WERI-Rb-1 (cell line): ENCODE measurements around the gene DYSF.
A peak's percentile ranks its signal among the peaks of the same experiment; 100 is the strongest.

Experiments
- DNase-seq: peaks from one replicate; pipeline ENCODE4 v3.0.0-alpha.2; 2020
- H3K27ac ChIP-seq: fragments of 250-450 bp; sonication (Bioruptor Pico); 2 replicates; pipeline ENCODE4 v1.5.1; 2020; ENCODE audit warnings: mild to moderate bottlenecking, moderate library complexity
- H3K27me3 ChIP-seq: fragments of 250-450 bp; sonication (Bioruptor Pico); 2 replicates; pipeline ENCODE4 v1.5.1; 2021; ENCODE audit warnings: mild to moderate bottlenecking, low read depth, moderate library complexity; ENCODE audit not compliant: insufficient read depth, severe bottlenecking
- H3K36me3 ChIP-seq: fragments of 250-450 bp; sonication (Bioruptor Pico); 2 replicates; pipeline ENCODE4 v1.5.1; 2020; ENCODE audit warnings: mild to moderate bottlenecking, moderate library complexity
- H3K4me3 ChIP-seq: 2 replicates; pipeline ENCODE4 v1.5.1; 2011; ENCODE audit warnings: low read depth, mild to moderate bottlenecking, control low read depth, low read length
- H3K9me3 ChIP-seq: fragments of 250-450 bp; sonication (Bioruptor Pico); 2 replicates; pipeline ENCODE4 v1.5.1; 2021; ENCODE audit warnings: mild to moderate bottlenecking, moderate library complexity; ENCODE audit not compliant: severe bottlenecking
- TF ChIP-seq, protein P1 (sequence below): IDR thresholded peaks from 2 replicates; pipeline ENCODE4 v1.5.1; 2011; ENCODE audit warnings: low read depth, mild to moderate bottlenecking, control low read depth, inconsistent platforms, low read length

Gene DYSF

DNA sequence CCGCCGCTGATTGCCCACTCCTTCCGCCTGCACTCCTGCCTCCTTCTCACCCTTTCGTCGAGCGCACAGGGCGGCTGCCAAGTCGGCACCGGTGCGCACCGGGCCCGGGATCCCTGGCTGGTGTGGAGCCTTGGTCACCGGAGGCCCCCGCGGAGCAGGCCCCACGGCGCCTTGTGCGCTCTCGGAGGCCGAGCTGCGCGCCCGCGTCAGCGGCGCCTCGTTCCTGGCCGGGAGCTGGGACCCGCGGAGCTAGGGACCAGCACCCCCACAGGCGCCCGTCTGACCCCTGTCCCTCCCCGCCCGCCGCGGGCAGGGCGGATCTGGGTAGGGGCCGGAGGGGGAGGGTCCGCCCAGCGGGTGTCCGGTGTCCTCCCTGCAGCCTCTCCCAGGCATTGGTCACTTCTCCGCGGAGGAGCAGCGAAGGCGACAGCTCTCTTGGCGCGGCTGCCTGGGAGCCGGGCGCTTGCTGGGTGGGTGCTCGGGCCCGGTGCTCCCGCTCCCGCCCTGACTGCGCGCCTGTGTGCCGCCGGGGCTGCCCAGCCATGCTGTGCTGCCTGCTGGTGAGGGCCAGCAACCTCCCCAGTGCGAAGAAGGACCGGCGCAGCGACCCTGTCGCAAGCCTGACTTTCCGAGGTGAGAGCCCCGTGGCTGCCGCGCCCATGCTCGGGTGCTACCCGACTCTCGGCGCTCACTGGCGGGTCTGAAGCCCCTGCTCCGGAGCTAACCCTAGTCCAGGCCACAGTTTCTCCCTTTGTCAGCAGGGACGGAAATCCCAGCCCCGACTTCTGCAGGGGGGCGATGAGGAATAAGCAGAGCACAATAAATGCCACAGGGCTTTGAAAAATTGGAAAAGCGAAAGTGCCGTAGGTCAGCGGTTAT lies 13.2 kb downstream of the DYSF start:
- Histone ChIP-seq H3K27ac (peak overlapping the region; percentile 46), H3K27me3 (no peaks in the 10 kb centered on the region), H3K4me3 (peak overlapping the region; percentile 57), H3K36me3 (no peaks in the 10 kb centered on the region), H3K9me3 (peaks cover 23% of the 10 kb centered on the region)
- DNase-seq, result peak; percentile 50
- TF ChIP-seq, protein P1, sequence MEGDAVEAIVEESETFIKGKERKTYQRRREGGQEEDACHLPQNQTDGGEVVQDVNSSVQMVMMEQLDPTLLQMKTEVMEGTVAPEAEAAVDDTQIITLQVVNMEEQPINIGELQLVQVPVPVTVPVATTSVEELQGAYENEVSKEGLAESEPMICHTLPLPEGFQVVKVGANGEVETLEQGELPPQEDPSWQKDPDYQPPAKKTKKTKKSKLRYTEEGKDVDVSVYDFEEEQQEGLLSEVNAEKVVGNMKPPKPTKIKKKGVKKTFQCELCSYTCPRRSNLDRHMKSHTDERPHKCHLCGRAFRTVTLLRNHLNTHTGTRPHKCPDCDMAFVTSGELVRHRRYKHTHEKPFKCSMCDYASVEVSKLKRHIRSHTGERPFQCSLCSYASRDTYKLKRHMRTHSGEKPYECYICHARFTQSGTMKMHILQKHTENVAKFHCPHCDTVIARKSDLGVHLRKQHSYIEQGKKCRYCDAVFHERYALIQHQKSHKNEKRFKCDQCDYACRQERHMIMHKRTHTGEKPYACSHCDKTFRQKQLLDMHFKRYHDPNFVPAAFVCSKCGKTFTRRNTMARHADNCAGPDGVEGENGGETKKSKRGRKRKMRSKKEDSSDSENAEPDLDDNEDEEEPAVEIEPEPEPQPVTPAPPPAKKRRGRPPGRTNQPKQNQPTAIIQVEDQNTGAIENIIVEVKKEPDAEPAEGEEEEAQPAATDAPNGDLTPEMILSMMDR, result no peak

DNA sequence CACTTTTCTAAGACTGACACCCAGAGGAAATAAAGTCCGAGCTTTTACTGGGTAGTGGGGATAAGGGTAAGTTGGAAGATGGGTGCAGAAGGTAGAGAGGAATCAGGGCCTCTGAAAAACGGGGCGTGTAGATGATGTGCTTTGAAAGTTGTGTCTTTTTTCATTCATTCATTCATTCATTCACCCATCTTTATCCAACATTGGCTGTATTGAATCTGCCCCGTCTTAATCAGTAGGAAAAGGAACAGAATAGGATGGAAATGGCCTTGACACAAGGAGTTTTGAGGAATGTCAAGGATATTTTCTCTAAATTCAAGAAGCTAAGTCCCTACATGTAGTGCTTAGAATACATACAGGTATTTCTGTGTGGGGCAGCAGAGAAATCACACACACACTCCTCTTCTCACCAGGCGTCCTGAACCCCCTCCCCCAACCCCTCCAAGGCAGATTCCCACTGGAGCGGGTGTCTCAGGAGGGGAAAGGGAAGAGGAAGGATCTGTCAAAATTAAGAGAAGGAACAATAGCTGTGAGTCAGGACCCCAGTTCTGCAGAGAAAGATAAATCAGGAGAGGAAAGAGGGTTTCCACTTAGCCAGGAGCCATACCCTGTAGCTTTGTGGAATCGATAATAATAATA lies 13.9 kb downstream of the DYSF start:
- no peaks in the 10 kb centered on the region for H3K27me3 ChIP-seq
- H3K36me3 ChIP-seq, result no peaks in the 10 kb centered on the region
- TF ChIP-seq, protein P1, result no peak
- H3K4me3 ChIP-seq, result peak overlapping the region; percentile 57
- H3K9me3 ChIP-seq, result peaks cover 22% of the 10 kb centered on the region
- no peak for DNase-seq
- H3K27ac ChIP-seq, result no peak overlapping the region

DNA sequence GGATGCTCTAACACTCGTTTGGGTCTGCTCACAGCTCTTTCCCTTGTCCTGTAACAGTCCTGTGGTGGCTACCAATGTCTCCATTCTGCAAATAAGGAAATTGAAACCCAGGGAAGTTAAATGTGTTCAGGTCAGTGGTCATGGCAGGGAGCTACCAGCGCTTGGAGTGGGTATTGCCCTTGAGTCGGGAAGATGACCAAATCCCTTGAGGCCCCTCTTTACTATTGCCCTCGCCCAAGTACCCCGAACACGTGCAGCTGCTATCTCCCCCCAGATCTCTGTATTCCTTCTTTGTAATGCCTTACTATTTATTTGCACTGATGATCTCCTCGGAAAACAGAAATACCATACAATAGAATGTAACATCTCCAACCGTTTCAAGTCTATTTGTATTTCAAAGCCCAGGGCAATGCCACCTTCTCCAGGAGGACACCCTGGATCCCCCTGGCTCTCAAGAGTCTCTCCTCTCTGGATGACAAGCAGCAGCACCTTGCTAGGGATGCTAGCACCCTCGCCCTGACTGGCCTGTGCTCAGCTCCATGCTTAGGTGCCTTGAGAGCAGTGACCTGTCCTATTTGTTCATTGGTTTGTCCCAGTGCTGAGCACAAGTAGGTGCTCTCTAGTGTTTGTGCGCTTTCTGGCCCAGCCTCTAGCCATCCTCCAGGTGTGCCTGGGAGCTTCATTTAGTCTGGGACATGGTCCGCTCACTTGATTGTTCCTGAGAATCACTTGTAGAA lies 15.1 kb downstream of the DYSF start:
- no peak overlapping the region for H3K27ac ChIP-seq
- TF ChIP-seq, protein P1, result no peak
- peaks cover 11% of the 10 kb centered on the region for H3K9me3 ChIP-seq
- H3K36me3 ChIP-seq, result no peaks in the 10 kb centered on the region
- DNase-seq, result no peak
- H3K27me3 ChIP-seq, result no peaks in the 10 kb centered on the region
- no peak overlapping the region for H3K4me3 ChIP-seq

DNA sequence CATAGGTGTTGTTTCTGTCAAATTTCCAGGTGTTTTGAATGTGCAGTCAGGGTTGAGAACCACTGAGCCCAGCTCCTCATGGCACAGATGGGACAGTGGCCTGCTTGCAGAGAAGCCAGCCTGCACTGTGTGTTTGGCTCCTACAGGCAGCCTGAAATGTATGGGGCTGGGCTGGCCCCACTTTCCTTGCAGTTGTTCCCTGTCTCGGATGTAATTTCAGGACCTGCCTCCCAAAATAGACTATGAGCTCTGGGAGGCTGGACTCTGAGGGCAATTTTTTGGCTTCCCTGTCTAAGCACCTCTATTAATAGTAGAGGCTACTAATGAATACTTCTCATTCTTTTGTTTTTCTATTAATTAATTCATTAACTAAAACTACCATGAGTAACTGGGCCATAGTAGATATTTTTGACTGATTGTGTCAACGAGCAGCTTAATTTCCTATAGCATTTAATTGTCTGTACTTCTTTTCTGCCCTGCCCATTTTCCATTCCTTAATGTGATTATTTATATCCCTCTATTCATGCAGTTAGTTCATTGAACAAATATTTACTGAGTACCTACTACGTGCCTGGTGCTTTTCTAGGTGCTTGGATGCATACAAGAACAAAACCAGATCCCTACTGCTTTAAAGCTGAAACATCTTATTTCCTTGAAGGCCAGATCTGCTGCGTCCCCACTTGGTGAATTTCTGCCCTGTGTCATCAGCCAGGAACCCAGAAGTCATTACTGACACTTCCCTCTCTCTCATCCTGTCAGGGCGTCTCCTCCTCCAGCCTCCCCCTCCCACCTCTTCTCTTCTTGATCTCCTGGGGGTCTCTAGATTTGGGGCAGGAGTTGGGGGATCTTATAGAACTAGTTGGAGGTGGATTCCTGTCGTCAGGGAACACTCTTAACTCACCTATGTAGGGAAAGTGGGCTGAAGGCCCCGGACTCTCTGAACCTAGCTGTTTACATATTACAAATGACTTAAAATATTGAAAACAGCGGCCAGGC lies 16.3 kb downstream of the DYSF start:
- no peak overlapping the region for H3K4me3 ChIP-seq
- no peaks in the 10 kb centered on the region for H3K36me3 ChIP-seq
- TF ChIP-seq, protein P1, result no peak
- H3K27ac ChIP-seq, result no peak overlapping the region
- DNase-seq, result no peak
- H3K9me3 ChIP-seq, result no peaks in the 10 kb centered on the region
- no peaks in the 10 kb centered on the region for H3K27me3 ChIP-seq

DNA sequence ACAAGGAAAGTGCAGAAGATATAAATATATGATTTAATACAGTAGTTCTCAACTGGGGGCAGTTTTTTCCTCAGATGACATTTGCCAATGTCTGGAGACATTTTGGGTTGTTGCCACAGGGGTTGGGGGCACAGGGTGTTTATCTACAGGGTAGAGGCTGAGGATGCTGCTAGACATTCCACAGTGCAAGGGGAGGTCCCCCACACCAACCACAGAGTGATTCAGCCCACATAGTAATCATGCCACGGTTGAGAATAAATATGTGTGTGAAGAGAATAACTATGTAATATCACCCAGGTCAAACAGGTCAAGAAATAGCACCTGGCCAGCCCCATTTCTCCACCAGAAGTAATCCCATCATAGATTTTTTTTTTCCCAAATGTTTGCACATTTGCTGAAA lies 17.9 kb downstream of the DYSF start:
- TF ChIP-seq, protein P1, result no peak
- Histone ChIP-seq H3K9me3 (no peaks in the 10 kb centered on the region), H3K27me3 (no peaks in the 10 kb centered on the region), H3K27ac (no peak overlapping the region), H3K36me3 (no peaks in the 10 kb centered on the region), H3K4me3 (no peak overlapping the region)
- DNase-seq, result no peak
